GM12873 (cell line): Measurements from ENCODE around the gene FHL1.

Experiments
- TF ChIP-seq, protein P1 (sequence below): IDR thresholded peaks from 2 replicates; pipeline ENCODE4 v1.5.1; 2012; ENCODE audit warnings: low read depth, mild to moderate bottlenecking, moderate library complexity, low read length, control low read depth; ENCODE audit not compliant: insufficient read depth; ENCODE audit errors: missing control alignments

Gene FHL1

GRCh38 chrX:136147315-136147901, at the start of gene FHL1:
TSS of gene FHL1 (plus strand) at chrX:136147533.
- TF ChIP-seq, protein P1, sequence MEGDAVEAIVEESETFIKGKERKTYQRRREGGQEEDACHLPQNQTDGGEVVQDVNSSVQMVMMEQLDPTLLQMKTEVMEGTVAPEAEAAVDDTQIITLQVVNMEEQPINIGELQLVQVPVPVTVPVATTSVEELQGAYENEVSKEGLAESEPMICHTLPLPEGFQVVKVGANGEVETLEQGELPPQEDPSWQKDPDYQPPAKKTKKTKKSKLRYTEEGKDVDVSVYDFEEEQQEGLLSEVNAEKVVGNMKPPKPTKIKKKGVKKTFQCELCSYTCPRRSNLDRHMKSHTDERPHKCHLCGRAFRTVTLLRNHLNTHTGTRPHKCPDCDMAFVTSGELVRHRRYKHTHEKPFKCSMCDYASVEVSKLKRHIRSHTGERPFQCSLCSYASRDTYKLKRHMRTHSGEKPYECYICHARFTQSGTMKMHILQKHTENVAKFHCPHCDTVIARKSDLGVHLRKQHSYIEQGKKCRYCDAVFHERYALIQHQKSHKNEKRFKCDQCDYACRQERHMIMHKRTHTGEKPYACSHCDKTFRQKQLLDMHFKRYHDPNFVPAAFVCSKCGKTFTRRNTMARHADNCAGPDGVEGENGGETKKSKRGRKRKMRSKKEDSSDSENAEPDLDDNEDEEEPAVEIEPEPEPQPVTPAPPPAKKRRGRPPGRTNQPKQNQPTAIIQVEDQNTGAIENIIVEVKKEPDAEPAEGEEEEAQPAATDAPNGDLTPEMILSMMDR: no peak

- TF ChIP-seq, protein P1: no peak
Observed at GRCh38 chrX:136097871-136098805, 49.2 kb upstream of the FHL1 start.

- TF ChIP-seq, protein P1: no peak
Observed at GRCh38 chrX:136104936-136105335, 42.4 kb upstream of the FHL1 start.

DNA sequence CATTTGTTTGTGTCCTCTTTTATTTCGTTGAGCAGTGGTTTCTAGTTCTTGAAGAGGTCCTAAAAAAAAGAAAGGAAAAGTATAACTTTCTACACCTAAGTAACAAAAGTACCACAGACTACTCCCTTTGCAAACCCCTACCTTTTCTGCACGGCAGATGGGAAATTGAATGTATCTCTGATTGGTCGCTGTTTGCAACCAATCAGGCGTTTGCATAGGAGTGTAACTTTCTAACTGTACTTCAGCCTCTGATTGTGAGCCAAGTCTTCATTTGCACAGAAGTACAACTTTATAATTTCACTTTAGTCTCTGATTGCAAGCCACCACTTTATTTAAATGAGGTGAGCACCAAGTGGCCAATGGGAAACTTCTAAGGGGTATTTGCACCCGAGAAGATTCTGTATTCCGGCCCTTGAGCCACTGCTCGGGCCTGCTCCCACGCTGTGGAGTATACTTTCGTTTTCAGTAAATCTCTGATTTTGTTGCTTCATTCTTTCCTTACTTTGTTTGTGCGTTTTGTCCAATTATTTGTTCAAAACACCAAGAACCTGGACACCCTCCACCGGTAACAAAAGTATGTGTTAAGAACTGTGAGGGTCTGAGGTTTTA, 40.3 kb upstream of the FHL1 start:
- TF ChIP-seq, protein P1: no peak

GRCh38 chrX:136112286-136112685, 35.0 kb upstream of the FHL1 start:
- TF ChIP-seq, protein P1: no peak

- TF ChIP-seq, protein P1: no peak
Observed at GRCh38 chrX:136112778-136113177, 34.6 kb upstream of the FHL1 start.
